Neural progenitor cell (in vitro differentiated cells): ENCODE results near the gene GLT8D2. TPM values are rescaled to one million over a fixed set of nuclear protein-coding genes. Genes with fewer than 3 reads are reported as not detected.
"Not testable (repeated sequence)": the region's sequence is repeated elsewhere in the genome, so short reads cannot be mapped to it uniquely, and the experiment has no call there.

ENCODE experiments used
- DNase-seq: peaks from one replicate; pipeline ENCODE4 v3.0.0-alpha.2; 2016; ENCODE audit warnings: low spot score
- H2AFZ ChIP-seq: fragments of 200-600 bp; sonication (generic); replicated peaks from 2 replicates; pipeline ENCODE4 v1.6.1; 2016; ENCODE audit warnings: antibody characterized with exemption
- H3F3A ChIP-seq: fragments of 200-600 bp; sonication (generic); 2 replicates; pipeline ENCODE4 v1.6.1; 2016; ENCODE audit warnings: antibody characterized with exemption, low read depth
- H3K27ac ChIP-seq: fragments of 200-600 bp; sonication (generic); 2 replicates; pipeline ENCODE4 v1.5.1; 2016; ENCODE audit warnings: mild to moderate bottlenecking
- H3K27me3 ChIP-seq: fragments of 200-600 bp; sonication (generic); 2 replicates; pipeline ENCODE4 v1.6.1; 2016; ENCODE audit warnings: mild to moderate bottlenecking, moderate library complexity
- H3K36me3 ChIP-seq: fragments of 200-600 bp; sonication (generic); 2 replicates; pipeline ENCODE4 v1.5.1; 2016
- H3K4me1 ChIP-seq: fragments of 200-600 bp; sonication (generic); 2 replicates; pipeline ENCODE4 v1.6.1; 2016; ENCODE audit warnings: mixed run types
- H3K4me2 ChIP-seq: fragments of 200-600 bp; sonication (generic); 2 replicates; pipeline ENCODE4 v1.6.1; 2016
- H3K4me3 ChIP-seq: fragments of 200-600 bp; sonication (generic); 2 replicates; pipeline ENCODE4 v1.5.1; 2016
- H3K79me2 ChIP-seq: fragments of 200-600 bp; sonication (generic); 2 replicates; pipeline ENCODE4 v1.6.1; 2016; ENCODE audit warnings: low read depth
- H3K9ac ChIP-seq: fragments of 200-600 bp; sonication (generic); 2 replicates; pipeline ENCODE4 v1.6.1; 2016
- H3K9me3 ChIP-seq: fragments of 200-600 bp; sonication (generic); 2 replicates; pipeline ENCODE4 v1.5.1; 2016; ENCODE audit warnings: low read depth
- H4K20me1 ChIP-seq: fragments of 200-600 bp; sonication (generic); 2 replicates; pipeline ENCODE4 v1.6.1; 2016; ENCODE audit warnings: low read depth
- H3K27ac Mint-ChIP-seq: 3 replicates; pipeline ENCODE4 v1.8.0; 2021; ENCODE audit warnings: mixed read lengths
- H3K27me3 Mint-ChIP-seq: 2 replicates; pipeline ENCODE4 v1.8.0; 2022; ENCODE audit warnings: low read depth, mild to moderate bottlenecking, inconsistent platforms, moderate library complexity, mixed read lengths; ENCODE audit not compliant: insufficient read depth
- H3K36me3 Mint-ChIP-seq: 3 replicates; pipeline ENCODE4 v1.8.0; 2021; ENCODE audit warnings: mixed read lengths
- H3K4me1 Mint-ChIP-seq: 3 replicates; pipeline ENCODE4 v1.8.0; 2021; ENCODE audit warnings: mixed read lengths
- H3K4me3 Mint-ChIP-seq: 3 replicates; pipeline ENCODE4 v1.8.0; 2021; ENCODE audit warnings: mild to moderate bottlenecking, moderate library complexity, mixed read lengths
- H3K9me3 Mint-ChIP-seq: 3 replicates; pipeline ENCODE4 v1.8.0; 2020; ENCODE audit warnings: mixed read lengths
- CTCF ChIP-seq: fragments of 200-600 bp; sonication (generic); IDR thresholded peaks from 2 replicates; pipeline ENCODE4 v1.5.1; 2017; ENCODE audit warnings: antibody characterized with exemption, mild to moderate bottlenecking
- EZH2 ChIP-seq: fragments of 200-600 bp; sonication (generic); IDR thresholded peaks from 2 replicates; pipeline ENCODE4 v1.6.1; 2017; ENCODE audit warnings: antibody characterized with exemption, mild to moderate bottlenecking, moderate library complexity
- EZH2phosphoT487 ChIP-seq: fragments of 200-600 bp; sonication (generic); IDR thresholded peaks from 2 replicates; pipeline ENCODE4 v1.6.1; 2017; ENCODE audit warnings: antibody characterized with exemption
- total RNA-seq: library from RNA; depleted of rRNA; stranded (reverse); fragments of >200 nt; gene quantifications from 2 replicates; pipeline ENCODE4 v1.2.3, GENCODE V29; 2015; ENCODE audit warnings: low replicate concordance

The GLT8D2 gene
- total RNA-seq, 1 donor from 2014 or later: 3.9 TPM

DNA sequence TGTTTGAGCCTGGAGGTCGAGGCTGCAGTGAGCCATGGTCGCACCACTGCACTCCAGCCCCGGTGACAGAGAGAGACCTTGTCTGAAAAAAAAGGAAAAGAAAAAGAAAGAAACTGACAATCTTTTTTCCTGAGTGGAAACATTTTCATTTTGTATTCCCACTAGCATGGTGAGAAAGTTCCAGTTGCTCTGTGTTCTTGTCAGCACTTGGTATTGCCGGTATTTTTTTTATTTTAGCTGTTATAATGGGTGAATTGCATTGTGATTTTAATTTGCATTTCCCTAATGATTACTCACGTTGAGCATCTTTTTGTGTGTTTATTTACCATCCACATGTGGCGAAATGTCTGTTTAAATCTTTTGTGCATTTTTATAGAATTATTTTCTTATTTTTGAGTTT, 25.6 kb downstream of the GLT8D2 start:
- Histone ChIP-seq H3F3A (no peaks in the 10 kb centered on the region), H3K79me2 (no peaks in the 10 kb centered on the region), H3K27me3 (no peaks in the 10 kb centered on the region), H3K27ac (no peak overlapping the region), H3K9me3 (peaks cover 7% of the 10 kb centered on the region), H2AFZ (no peak overlapping the region), H3K4me3 (no peak overlapping the region), H3K36me3 (no peaks in the 10 kb centered on the region), H3K9ac (no peak overlapping the region), H4K20me1 (no peaks in the 10 kb centered on the region), H3K4me2 (no peak overlapping the region), H3K4me1 (no peaks in the 10 kb centered on the region)
- TF ChIP-seq EZH2: no peak
- no peak for TF ChIP-seq EZH2phosphoT487
- no peak for TF ChIP-seq CTCF
- Mint-ChIP-seq H3K4me3 (no peak overlapping the region), H3K4me1 (no peaks in the 10 kb centered on the region), H3K27me3 (peaks cover 2% of the 10 kb centered on the region), H3K27ac (no peak overlapping the region), H3K9me3 (peaks cover 8% of the 10 kb centered on the region), H3K36me3 (no peaks in the 10 kb centered on the region)
- DNase-seq: no peak

DNA sequence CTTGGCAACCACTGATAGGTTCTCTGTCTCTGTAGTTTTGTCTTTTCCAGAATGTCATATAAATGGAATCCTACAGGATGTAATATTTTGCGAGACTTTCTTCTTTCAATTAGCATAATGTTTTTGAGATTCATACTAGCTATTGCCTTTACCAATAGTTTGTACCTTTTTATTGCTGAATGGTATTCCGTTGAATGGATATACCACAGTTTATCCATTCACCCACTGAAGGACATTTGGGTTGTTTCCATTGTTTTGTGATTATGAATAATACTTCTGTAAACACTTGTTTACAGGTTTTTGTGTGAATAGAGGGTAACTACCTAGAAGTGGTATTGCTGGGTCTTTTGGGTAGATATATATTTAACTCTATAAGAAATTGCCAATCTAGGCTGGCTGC, 26.3 kb downstream of the GLT8D2 start:
- no peak overlapping the region for H3K27ac ChIP-seq
- no peak overlapping the region for H3K4me3 Mint-ChIP-seq
- H4K20me1 ChIP-seq: no peaks in the 10 kb centered on the region
- no peaks in the 10 kb centered on the region for H3K27me3 ChIP-seq
- no peak overlapping the region for H3K4me2 ChIP-seq
- H3K4me1 ChIP-seq: no peaks in the 10 kb centered on the region
- H3K36me3 ChIP-seq: no peaks in the 10 kb centered on the region
- H3K4me1 Mint-ChIP-seq: no peaks in the 10 kb centered on the region
- no peaks in the 10 kb centered on the region for H3K36me3 Mint-ChIP-seq
- peaks cover 8% of the 10 kb centered on the region for H3K9me3 Mint-ChIP-seq
- H3K9me3 ChIP-seq: peaks cover 7% of the 10 kb centered on the region
- H3K27ac Mint-ChIP-seq: no peak overlapping the region
- H3K4me3 ChIP-seq: no peak overlapping the region
- H3F3A ChIP-seq: no peaks in the 10 kb centered on the region
- H3K27me3 Mint-ChIP-seq: peaks cover 2% of the 10 kb centered on the region
- H3K9ac ChIP-seq: no peak overlapping the region
- no peak for DNase-seq
- no peaks in the 10 kb centered on the region for H3K79me2 ChIP-seq
- H2AFZ ChIP-seq: no peak overlapping the region
- TF ChIP-seq EZH2phosphoT487 (no peak), CTCF (no peak), EZH2 (no peak)

- Histone ChIP-seq H3K4me2 (no peak overlapping the region), H4K20me1 (no peaks in the 10 kb centered on the region), H3K9ac (no peak overlapping the region), H3K27ac (no peak overlapping the region), H3F3A (no peaks in the 10 kb centered on the region), H2AFZ (no peak overlapping the region), H3K27me3 (no peaks in the 10 kb centered on the region), H3K79me2 (no peaks in the 10 kb centered on the region), H3K4me1 (no peaks in the 10 kb centered on the region), H3K4me3 (no peak overlapping the region), H3K36me3 (no peaks in the 10 kb centered on the region), H3K9me3 (peaks cover 7% of the 10 kb centered on the region)
- no peak for DNase-seq
- peaks cover 8% of the 10 kb centered on the region for H3K9me3 Mint-ChIP-seq
- H3K27me3 Mint-ChIP-seq: peaks cover 2% of the 10 kb centered on the region
- H3K4me3 Mint-ChIP-seq: no peak overlapping the region
- H3K36me3 Mint-ChIP-seq: no peaks in the 10 kb centered on the region
- H3K4me1 Mint-ChIP-seq: no peaks in the 10 kb centered on the region
- no peak for TF ChIP-seq EZH2phosphoT487
- TF ChIP-seq CTCF: no peak
- no peak for TF ChIP-seq EZH2
- no peak overlapping the region for H3K27ac Mint-ChIP-seq
These were observed 27.2 kb downstream of the GLT8D2 start for GRCh38 chr12:104022786-104023185.

GRCh38 chr12:104021862-104022261, 28.1 kb downstream of the GLT8D2 start:
- H3K27ac ChIP-seq, H3K27me3 Mint-ChIP-seq, H3K9me3 ChIP-seq, H2AFZ ChIP-seq, H3K4me1 Mint-ChIP-seq, H3K4me1 ChIP-seq, H4K20me1 ChIP-seq, H3K4me3 Mint-ChIP-seq, H3K79me2 ChIP-seq, DNase-seq, H3K4me2 ChIP-seq, H3F3A ChIP-seq, H3K9me3 Mint-ChIP-seq, H3K36me3 ChIP-seq, H3K36me3 Mint-ChIP-seq, H3K27me3 ChIP-seq, H3K27ac Mint-ChIP-seq, H3K9ac ChIP-seq, H3K4me3 ChIP-seq: not testable (repeated sequence)
